Measurements from ENCODE around the gene PLD4. TPM values are rescaled to one million over a fixed set of nuclear protein-coding genes. Genes with fewer than 3 reads are reported as not detected.
"Not testable (repeated sequence)": the region's sequence is repeated elsewhere in the genome, so short reads cannot be mapped to it uniquely, and the experiment has no call there.

The PLD4 gene
- total RNA-seq, 2 experiments from 2014 or later, result not detected

DNA sequence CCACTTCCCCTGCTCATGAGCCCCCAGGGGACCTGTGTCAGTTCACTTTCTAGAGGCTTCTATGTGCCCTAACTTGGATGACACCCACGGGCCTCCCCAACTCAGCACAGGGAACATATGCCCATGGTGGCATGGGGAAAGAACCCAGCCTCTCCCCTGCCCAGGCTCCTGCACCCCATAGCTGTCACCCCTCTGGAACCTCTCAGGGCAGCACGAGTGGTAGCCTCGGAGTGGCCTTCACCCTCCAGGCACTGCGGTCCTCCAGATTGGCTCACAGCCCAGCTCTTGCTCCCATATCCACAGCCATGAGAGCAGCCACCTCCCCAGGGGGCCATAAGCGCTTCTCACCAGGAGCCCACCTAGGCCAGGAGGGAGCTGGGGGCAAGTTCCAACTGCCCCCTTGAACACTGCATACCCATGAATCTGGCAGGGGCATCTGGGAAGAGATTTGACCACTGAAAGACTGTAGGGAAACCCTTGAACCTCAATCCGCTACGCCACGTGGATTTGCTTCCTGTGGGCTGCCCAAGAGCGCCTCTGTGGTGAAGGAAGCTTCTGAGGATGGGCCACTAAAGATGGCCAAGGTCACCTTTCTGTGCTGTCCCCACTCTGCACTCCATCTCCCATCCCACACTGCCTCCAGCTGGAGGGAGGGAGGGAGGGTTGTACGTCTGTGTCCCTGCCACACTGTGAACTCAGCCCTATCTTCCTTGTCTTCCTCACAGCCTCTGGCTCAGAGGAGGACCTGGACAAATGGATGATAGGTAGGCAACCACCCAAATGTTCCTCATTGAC lies 11.9 kb downstream of the PLD4 start:
- Mint-ChIP-seq H3K27me3 (peaks cover 29% of the 10 kb centered on the region), H3K4me1 (no peaks in the 10 kb centered on the region), H3K9me3 (no peaks in the 10 kb centered on the region), H3K27ac (no peak overlapping the region), H3K36me3 (no peaks in the 10 kb centered on the region), H3K4me3 (no peak overlapping the region)
- DNase-seq, result no peak

DNA sequence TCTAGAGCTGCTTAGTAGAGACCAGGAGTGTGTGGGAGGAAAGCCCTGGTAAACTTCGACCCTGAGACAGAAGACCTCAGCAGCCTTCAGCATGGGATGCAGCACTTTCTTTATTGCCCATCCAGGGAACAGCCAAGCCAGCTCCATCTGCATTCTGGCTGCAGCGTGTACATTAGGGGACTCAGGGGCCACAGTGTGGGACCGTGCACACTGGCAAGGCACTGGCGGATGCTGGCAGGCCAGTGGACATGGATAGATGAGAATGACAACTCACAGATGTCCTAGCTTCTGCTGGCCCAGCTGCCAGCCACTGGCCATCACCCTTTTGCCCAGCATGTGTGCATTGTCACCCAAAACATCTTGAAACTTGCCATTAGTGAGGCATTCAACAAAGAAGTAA lies 12.5 kb downstream of the PLD4 start:
- H3K4me1 Mint-ChIP-seq, result no peaks in the 10 kb centered on the region
- no peaks in the 10 kb centered on the region for H3K36me3 Mint-ChIP-seq
- DNase-seq, result no peak
- no peak overlapping the region for H3K27ac Mint-ChIP-seq
- no peak overlapping the region for H3K4me3 Mint-ChIP-seq
- H3K27me3 Mint-ChIP-seq, result peaks cover 29% of the 10 kb centered on the region
- H3K9me3 Mint-ChIP-seq, result no peaks in the 10 kb centered on the region

DNA sequence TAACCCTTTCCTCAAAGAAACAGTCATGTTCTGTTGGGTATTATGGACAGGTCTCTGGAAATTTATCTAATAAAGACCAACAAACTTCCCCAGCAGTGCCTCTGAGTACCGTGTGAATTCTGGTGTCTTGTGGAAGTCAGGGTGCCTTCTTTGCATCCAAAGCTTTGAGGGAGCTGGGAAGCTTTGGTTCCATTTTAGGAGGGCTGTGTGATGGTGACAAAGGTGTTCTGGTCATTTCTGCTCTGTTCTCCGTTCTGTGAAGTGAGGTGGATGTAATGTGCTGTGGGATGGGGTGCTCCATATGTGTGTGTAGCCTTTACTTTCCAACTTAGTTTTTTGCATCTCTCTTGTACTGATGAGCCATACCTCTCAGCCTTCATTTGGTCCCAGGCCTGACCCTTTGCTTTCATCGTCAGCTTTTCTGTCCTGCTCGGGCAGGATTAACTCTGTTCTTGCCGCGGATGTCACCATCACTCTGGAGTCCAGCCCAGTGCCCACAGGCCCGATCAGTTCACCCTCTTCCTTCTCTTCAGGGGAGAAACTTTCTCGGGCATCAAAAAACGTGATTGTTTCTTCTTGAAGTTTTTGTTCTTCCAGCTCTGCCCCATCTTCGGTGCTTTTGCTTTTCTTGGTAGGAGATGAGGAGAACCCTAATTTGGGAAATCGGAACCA lies 13.2 kb downstream of the PLD4 start:
- Mint-ChIP-seq H3K27me3 (peaks cover 29% of the 10 kb centered on the region), H3K4me3 (no peak overlapping the region), H3K9me3 (no peaks in the 10 kb centered on the region), H3K4me1 (no peaks in the 10 kb centered on the region), H3K36me3 (no peaks in the 10 kb centered on the region), H3K27ac (no peak overlapping the region)
- no peak for DNase-seq

DNA sequence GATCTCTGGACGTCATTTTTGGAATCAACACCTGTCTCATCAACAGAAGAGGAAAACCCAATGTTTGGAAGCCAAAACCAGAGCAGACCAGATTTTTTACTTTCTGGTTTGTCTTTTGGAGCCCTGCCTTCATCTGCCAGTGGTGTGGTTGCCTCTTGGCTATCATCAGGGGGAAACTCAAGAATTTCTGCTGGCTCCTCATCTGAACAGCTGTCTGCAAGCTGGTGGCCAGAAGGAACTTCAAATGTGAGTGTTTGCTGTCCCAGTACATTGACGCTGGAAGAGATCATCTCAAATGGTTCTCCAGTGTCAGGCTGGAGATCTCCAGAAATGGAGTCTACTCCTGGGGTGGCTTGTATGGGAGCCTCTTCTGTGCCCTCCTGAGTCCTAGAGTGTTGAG lies 13.8 kb downstream of the PLD4 start:
- DNase-seq, result no peak
- Mint-ChIP-seq H3K27me3 (peaks cover 29% of the 10 kb centered on the region), H3K4me1 (no peaks in the 10 kb centered on the region), H3K9me3 (no peaks in the 10 kb centered on the region), H3K27ac (no peak overlapping the region), H3K36me3 (no peaks in the 10 kb centered on the region), H3K4me3 (no peak overlapping the region)

DNA sequence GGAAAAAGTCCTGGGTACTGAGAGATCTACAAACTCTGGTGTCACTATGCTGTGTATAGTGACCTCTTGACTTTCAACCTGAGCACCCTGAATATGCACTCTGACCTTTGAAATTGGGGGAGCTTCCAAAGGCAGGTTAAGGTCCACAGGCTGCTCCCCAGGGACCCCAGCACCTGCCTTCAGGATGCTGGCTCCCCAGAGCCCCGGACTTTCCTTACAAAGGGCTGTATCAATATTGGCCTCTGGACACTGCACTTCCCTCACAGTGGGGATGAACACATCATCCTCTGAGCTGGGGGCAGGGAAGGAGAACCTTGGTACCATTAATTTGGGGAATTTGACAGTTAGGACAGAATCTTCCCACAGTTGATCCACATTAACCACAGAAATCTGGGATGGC lies 14.3 kb downstream of the PLD4 start:
- H3K4me1 Mint-ChIP-seq, result no peaks in the 10 kb centered on the region
- H3K36me3 Mint-ChIP-seq, result no peaks in the 10 kb centered on the region
- H3K27ac Mint-ChIP-seq, result no peak overlapping the region
- H3K4me3 Mint-ChIP-seq, result no peak overlapping the region
- H3K9me3 Mint-ChIP-seq, result no peaks in the 10 kb centered on the region
- DNase-seq, result no peak
- H3K27me3 Mint-ChIP-seq, result peaks cover 28% of the 10 kb centered on the region

DNA sequence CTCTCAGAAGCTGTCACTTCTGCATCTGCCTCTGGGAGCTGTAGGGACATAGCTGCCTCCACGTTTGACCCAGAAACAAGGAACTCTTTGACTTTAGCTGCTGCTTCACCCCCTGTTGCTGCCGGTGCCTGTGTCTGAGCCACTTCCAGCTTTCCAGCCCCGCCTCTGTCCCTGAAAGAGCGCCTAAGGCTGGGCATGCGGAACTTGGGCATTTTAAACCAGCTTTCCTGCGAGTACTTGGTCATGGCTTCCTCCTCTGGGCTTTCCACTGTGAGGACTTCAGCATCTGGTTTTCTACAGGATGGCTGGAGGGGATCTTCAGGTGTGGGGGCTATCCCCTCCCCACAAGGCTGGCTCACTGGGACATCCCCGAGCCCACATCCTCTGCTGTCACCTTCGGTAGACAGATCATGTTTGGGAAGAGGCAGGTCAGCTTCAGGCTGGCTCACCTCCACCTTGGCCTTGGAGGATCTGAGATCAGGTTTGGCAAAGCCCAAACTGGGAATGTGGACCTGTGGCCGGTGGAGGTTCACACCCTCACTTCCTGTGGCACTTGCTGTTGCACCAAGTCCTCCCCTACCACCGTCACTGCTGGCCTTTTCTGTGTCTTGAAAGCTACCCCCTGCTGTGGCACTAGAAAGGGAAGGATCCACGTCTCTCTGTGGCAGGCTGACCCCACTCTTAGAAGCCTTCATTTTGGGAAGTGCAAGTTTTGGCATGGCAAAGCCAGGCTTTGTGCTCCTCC lies 15.2 kb downstream of the PLD4 start:
- Mint-ChIP-seq H3K9me3 (no peaks in the 10 kb centered on the region), H3K4me1 (no peaks in the 10 kb centered on the region), H3K27ac (no peak overlapping the region), H3K27me3 (peaks cover 19% of the 10 kb centered on the region), H3K36me3 (no peaks in the 10 kb centered on the region), H3K4me3 (no peak overlapping the region)
- no peak for DNase-seq

DNA sequence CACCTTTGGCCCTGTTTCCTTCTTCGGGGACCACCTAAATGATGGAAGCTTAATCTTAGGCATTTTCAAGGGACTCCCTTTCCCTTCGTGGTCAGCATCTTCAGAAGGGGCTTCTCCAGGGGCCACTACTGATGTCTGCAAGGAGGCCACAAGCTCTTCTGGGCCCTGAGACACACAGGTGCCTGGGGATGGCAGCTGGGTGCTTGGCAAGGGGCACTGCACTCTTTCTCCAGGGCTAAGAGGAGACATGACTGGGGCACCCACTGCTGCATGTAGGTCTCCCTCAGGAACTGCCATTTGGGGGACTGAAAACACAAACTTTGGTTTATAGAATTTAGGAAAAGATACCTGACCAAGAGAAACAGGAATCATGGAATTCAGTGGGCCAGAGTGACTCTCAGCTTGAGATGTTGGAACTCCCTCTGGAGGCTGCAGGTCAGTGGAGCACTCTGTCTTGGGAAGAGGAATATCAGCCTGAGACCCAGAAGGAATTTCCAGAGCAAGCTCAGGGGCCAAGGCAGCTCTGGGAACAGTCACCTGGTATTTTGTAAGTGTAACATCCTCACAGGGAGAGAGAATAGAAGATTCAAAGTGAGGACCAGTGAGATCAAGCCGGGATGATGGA lies 16.0 kb downstream of the PLD4 start:
- Mint-ChIP-seq H3K9me3 (no peaks in the 10 kb centered on the region), H3K4me3 (no peak overlapping the region), H3K4me1 (no peaks in the 10 kb centered on the region), H3K27ac (no peak overlapping the region), H3K36me3 (no peaks in the 10 kb centered on the region), H3K27me3 (peaks cover 15% of the 10 kb centered on the region)
- DNase-seq, result no peak

DNA sequence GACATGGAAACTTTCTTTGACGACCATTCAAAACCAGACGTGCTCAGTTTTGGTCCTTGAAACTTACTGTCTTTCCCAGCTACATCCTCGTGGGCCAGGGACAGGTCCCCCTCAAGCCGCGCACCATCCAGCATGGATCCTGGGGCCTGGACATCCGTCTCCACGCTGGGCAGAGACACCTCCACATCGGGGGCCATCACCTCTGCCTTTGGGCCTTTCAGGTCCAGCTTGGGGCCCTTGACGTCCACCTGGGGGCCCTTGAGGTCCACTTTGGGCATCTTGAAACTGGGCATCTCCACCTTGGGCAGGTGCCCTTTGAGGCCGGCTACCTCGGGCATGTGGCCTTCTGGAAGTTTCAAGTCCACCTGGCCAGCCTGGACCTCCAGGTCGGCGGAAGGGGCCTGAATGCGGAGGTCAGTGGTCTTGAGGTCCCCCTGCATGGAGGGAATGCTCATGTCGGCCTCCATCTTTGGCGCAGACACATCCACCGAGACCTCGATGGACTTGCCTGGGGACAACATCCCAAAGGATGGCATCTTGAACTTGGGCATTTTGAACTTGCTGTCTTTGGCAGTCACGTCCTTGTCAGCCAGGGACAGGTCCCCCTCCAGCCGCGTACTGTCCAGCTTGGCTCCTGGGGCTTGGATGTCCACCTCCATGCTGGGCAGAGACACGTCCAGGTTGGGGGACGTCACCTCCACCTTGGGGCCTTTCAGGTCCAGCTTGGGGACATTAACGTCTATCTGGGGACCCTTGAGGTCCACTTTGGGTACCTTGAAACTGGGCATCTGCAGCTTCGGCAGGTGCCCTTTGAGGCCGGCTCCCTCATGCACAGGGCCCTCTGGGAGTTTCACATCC lies 17.1 kb downstream of the PLD4 start:
- Mint-ChIP-seq H3K4me1 (no peaks in the 10 kb centered on the region), H3K4me3 (no peak overlapping the region), H3K27ac (no peak overlapping the region), H3K9me3 (no peaks in the 10 kb centered on the region), H3K27me3 (peaks cover 12% of the 10 kb centered on the region), H3K36me3 (no peaks in the 10 kb centered on the region)
- DNase-seq, result no peak

DNA sequence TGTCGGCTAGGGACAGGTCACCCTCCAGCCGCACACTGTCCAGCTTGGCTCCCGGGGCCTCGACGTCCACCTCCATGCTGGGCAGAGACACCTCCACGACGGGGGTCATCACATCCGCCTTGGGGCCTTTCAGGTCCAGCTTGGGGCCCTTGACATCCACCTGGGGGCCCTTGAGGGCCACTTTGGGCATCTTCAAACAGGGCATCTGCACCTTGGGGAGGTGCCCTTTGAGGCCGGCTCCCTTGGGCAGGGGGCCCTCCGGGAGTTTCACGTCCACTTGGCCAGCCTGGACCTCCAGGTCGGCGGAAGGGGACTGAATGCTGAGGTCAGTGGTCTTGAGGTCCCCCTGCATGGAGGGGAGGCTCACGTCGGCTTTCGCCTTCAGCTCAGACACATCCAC lies 17.9 kb downstream of the PLD4 start:
- Mint-ChIP-seq H3K9me3 (no peaks in the 10 kb centered on the region), H3K4me1 (no peaks in the 10 kb centered on the region), H3K36me3 (no peaks in the 10 kb centered on the region), H3K27ac (no peak overlapping the region), H3K4me3 (no peak overlapping the region), H3K27me3 (peaks cover 10% of the 10 kb centered on the region)
- DNase-seq, result no peak

DNA sequence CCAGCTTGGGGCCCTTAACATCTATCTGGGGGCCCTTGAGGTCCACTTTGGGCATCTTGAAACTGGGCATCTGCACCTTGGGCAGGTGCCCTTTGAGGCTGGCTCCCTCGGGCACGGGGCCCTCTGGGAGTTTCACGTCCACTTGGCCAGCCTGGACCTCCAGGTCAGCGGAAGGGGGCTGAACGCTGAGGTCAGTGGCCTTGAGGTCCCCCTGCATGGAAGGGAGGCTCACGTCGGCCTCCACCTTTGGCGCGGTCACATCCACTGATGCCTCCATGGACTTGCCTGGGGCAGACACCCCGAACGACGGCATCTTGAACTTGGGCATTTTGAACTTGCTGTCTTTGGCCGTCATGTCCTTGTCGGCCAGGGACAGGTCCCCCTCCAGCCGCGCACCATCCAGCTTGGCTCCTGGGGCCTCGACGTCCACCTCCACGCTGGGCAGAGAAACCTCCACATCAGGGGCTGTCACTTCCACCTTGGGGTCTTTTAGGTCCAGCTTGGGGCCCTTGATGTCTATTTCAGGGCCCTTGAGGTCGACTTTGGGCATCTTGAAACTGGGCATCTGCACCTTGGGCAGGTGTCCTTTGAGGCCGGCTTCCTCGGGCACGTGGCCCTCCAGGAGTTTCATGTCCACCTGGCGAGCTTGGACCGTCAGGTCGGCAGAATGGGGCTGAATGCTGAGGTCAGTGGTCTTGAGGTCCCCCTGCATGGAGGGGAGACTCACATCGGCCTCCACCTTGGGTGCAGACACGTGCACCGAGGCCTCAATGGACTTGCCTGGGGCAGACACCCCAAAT lies 18.7 kb downstream of the PLD4 start:
- H3K4me1 Mint-ChIP-seq, H3K27ac Mint-ChIP-seq, H3K36me3 Mint-ChIP-seq, DNase-seq, H3K27me3 Mint-ChIP-seq, H3K4me3 Mint-ChIP-seq, H3K9me3 Mint-ChIP-seq: not testable (repeated sequence)

DNA sequence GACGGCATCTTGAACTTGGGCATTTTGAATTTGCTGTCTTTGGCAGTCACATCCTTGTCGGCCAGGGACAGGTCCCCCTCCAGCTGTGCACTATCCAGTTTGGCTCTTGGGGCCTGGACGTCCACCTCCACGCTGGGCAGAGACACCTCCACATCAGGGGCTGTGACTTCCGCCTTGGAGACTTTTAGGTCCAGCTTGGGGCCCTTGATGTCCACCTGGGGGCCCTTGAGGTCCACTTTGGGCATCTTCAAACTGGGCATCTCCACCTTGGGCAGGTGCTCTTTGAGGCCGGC lies 19.3 kb downstream of the PLD4 start:
- H3K9me3 Mint-ChIP-seq, DNase-seq, H3K27ac Mint-ChIP-seq, H3K4me3 Mint-ChIP-seq, H3K4me1 Mint-ChIP-seq, H3K27me3 Mint-ChIP-seq, H3K36me3 Mint-ChIP-seq: not testable (repeated sequence)

DNA sequence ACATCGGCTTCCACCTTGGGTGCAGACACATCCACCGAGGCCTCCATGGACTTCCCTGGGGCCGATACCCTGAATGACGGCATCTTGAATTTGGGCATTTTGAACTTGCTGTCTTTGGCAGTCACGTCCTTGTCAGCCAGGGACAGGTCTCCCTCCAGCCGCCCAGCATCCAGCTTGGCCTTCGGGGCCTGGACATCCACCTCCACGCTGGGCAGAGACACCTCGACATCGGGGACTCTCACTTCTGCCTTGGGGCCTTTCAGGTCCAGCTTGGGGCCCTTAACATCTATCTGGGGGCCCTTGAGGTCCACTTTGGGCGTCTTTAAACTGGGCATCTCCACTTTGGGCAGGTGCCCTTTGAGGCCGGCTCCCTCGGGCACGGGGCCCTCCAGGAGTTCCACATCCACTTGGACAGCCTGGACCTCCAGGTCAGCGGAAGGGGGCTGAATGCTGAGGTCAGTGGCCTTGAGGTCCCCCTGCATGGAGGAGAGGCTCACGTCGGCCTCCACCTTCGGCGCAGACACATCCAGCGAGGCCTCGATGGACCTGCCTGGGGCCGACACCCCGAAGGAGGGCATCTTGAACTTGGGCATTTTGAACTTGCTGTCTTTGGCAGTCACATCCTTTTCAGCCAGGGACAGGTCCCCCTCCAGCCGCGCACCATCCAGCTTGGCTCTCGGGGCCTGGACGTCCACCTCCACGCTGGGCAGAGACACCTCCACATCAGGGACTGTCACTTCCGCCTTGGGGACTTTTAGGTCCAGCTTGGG lies 19.9 kb downstream of the PLD4 start:
- not testable (repeated sequence) for H3K27ac Mint-ChIP-seq, H3K27me3 Mint-ChIP-seq, H3K9me3 Mint-ChIP-seq, H3K4me3 Mint-ChIP-seq, H3K36me3 Mint-ChIP-seq, DNase-seq, H3K4me1 Mint-ChIP-seq

DNA sequence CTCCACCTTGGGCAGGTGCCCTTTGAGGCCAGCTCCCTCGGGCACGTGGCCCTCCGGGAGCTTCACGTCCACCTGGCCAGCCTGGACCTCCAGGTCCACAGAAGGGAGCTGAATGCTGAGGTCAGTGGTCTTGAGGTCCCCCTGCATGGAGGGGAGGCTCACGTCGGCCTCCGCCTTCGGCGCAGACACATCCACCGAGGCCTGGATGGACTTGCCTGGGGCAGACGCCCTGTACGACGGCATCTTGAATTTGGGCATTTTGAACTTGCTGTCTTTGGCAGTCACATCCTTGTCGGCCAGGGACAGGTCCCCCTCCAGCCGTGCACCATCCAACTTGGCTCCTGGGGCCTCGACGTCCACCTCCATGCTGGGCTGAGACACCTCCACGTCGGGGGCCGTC lies 20.6 kb downstream of the PLD4 start:
- not testable (repeated sequence) for H3K4me1 Mint-ChIP-seq, H3K27me3 Mint-ChIP-seq, DNase-seq, H3K36me3 Mint-ChIP-seq, H3K9me3 Mint-ChIP-seq, H3K27ac Mint-ChIP-seq, H3K4me3 Mint-ChIP-seq
